SK-N-SH (cell line): ENCODE measurements around the gene PIP4K2C. TPM values are rescaled to one million over a fixed set of nuclear protein-coding genes. Genes with fewer than 3 reads are reported as not detected.
A peak's percentile ranks its signal among the peaks of the same experiment; 100 is the strongest.
"Not testable (repeated sequence)": the region's sequence is repeated elsewhere in the genome, so short reads cannot be mapped to it uniquely, and the experiment has no call there.

Source experiments
- CTCF ChIA-PET: fragments of 300-600, 350-600 bp; formaldehyde crosslinking; extraction: SDS; loops from one replicate; lab custom pipeline; 2021; lab: Yijun Ruan, JAX
- POLR2A ChIA-PET: fragments of 350-600 bp; sonication (Branson Sonifier 250); formaldehyde crosslinking; extraction: SDS; loops from one replicate; lab custom pipeline; 2020; ENCODE audit warnings: antibody characterized with exemption, inconsistent platforms; lab: Yijun Ruan, JAX
- DNase-seq: peaks from one replicate; pipeline ENCODE4 v3.0.0; 2012
- H2AFZ ChIP-seq: fragments of 200-600 bp; sonication (generic); 2 replicates; pipeline ENCODE4 v1.8.1; 2016; ENCODE audit warnings: antibody characterized with exemption, mild to moderate bottlenecking, low read depth
- H3F3A ChIP-seq: fragments of 200-600 bp; sonication (generic); replicated peaks from 2 replicates; pipeline ENCODE3; 2016; ENCODE audit warnings: antibody characterized with exemption, mild to moderate bottlenecking; ENCODE audit not compliant: insufficient read depth
- H3K27ac ChIP-seq, 2 experiments: fragments of 200-500 bp in 1 of 2; fragments of 200-600 bp in 1 of 2; sonication (Bioruptor generic) in 1 of 2; sonication (generic), shearing (Covaris generic) in 1 of 2; 2 replicates each; pipeline versions ENCODE4 v1.5.1 to v1.6.1; 2014 to 2016; ENCODE audit warnings: low read depth in 2 of 2, inconsistent platforms in 1 of 2, low read length in 1 of 2, mild to moderate bottlenecking in 1 of 2, mixed read lengths in 1 of 2
- H3K27me3 ChIP-seq: fragments of 200-600 bp; sonication (generic), shearing (Covaris generic); 2 replicates; pipeline ENCODE4 v1.6.1; 2016; ENCODE audit warnings: mixed run types; ENCODE audit not compliant: insufficient read depth
- H3K36me3 ChIP-seq, 2 experiments: fragments of 200-500 bp in 1 of 2; fragments of 200-600 bp in 1 of 2; sonication (Bioruptor generic) in 1 of 2; sonication (generic) in 1 of 2; replicated peaks in 1 of 2; 2 replicates each; pipeline versions ENCODE3 to v1.5.1; 2014 to 2016; ENCODE audit warnings: low read length in 1 of 2, mild to moderate bottlenecking in 1 of 2; ENCODE audit not compliant: insufficient read depth in 2 of 2, control insufficient read depth in 1 of 2
- H3K4me1 ChIP-seq, 2 experiments: fragments of 200-500 bp in 1 of 2; fragments of 200-600 bp in 1 of 2; sonication (Bioruptor generic) in 1 of 2; sonication (generic), shearing (Covaris generic) in 1 of 2; 2 replicates each; pipeline versions ENCODE4 v1.5.1 to v1.6.1; 2014 to 2016; ENCODE audit warnings: low read depth in 1 of 2, low read length in 1 of 2, mixed run types in 1 of 2; ENCODE audit not compliant: insufficient read depth in 2 of 2, control insufficient read depth in 1 of 2
- H3K4me2 ChIP-seq: fragments of 200-600 bp; sonication (generic), shearing (Covaris generic); 2 replicates; pipeline ENCODE4 v1.6.1; 2017; ENCODE audit warnings: mixed run types
- H3K4me3 ChIP-seq, 2 experiments: fragments of 200-500 bp in 1 of 2; fragments of 200-600 bp in 1 of 2; sonication (Bioruptor generic) in 1 of 2; sonication (generic), shearing (Covaris generic) in 1 of 2; 2 replicates each; pipeline versions ENCODE4 v1.5.1 to v1.8.1; 2014 to 2016; ENCODE audit warnings: low read depth in 2 of 2, inconsistent platforms in 1 of 2, low read length in 1 of 2, mild to moderate bottlenecking in 1 of 2, mixed read lengths in 1 of 2, moderate library complexity in 1 of 2
- H3K79me2 ChIP-seq: fragments of 200-600 bp; sonication (generic); 2 replicates; pipeline ENCODE4 v1.8.1; 2017; ENCODE audit warnings: mild to moderate bottlenecking; ENCODE audit not compliant: insufficient read depth
- H3K9ac ChIP-seq: fragments of 200-600 bp; sonication (generic); 2 replicates; pipeline ENCODE4 v1.6.1; 2017; ENCODE audit warnings: mixed run types
- H3K9me2 ChIP-seq: fragments of 200-600 bp; sonication (generic); 2 replicates; pipeline ENCODE4 v1.6.1; 2017; ENCODE audit warnings: mixed run types
- H3K9me3 ChIP-seq: fragments of 200-600 bp; sonication (generic); 2 replicates; pipeline ENCODE4 v1.6.1; 2017; ENCODE audit warnings: mixed run types, mild to moderate bottlenecking, moderate library complexity
- H4K20me1 ChIP-seq: fragments of 200-600 bp; sonication (generic); 2 replicates; pipeline ENCODE4 v1.6.1; 2017; ENCODE audit warnings: mild to moderate bottlenecking, mixed run types; ENCODE audit not compliant: insufficient read depth
- CHD2 ChIP-seq: fragments of 150-350 bp; IDR thresholded peaks from 2 replicates; pipeline ENCODE4 v1.6.1; 2018; ENCODE audit warnings: low read length; ENCODE audit not compliant: partially characterized antibody
- CTCF ChIP-seq: fragments of 200-600 bp; sonication (generic); IDR thresholded peaks from 2 replicates; pipeline ENCODE4 v1.6.1; 2017; ENCODE audit warnings: antibody characterized with exemption, mild to moderate bottlenecking, moderate library complexity
- EZH2phosphoT487 ChIP-seq: fragments of 200-600 bp; sonication (generic); IDR thresholded peaks from 2 replicates; pipeline ENCODE4 v1.6.1; 2017; ENCODE audit warnings: low read depth, mixed run types, mild to moderate bottlenecking, antibody characterized with exemption, moderate library complexity, borderline replicate concordance
- FOXJ3 ChIP-seq: sonication (generic); formaldehyde crosslinking; IDR thresholded peaks from 2 replicates; pipeline ENCODE4 v1.5.1; 2020; ENCODE audit warnings: mild to moderate bottlenecking, missing genetic modification reagents
- FOXM1 ChIP-seq: IDR thresholded peaks from 2 replicates; pipeline ENCODE4 v1.4.0; 2012; ENCODE audit warnings: low read depth, mild to moderate bottlenecking
- GABPA ChIP-seq: IDR thresholded peaks from 2 replicates; pipeline ENCODE4 v1.4.0; 2012; ENCODE audit warnings: low read depth, mild to moderate bottlenecking
- GATA2 ChIP-seq: sonication (generic); formaldehyde crosslinking; IDR thresholded peaks from 2 replicates; pipeline ENCODE4 v1.5.0; 2020; ENCODE audit warnings: mild to moderate bottlenecking, missing genetic modification reagents
- MAX ChIP-seq: IDR thresholded peaks from 2 replicates; pipeline ENCODE4 v1.4.0; 2012; ENCODE audit warnings: low read depth
- NFIC ChIP-seq: IDR thresholded peaks from 2 replicates; pipeline ENCODE4 v1.4.0; 2012; ENCODE audit warnings: borderline replicate concordance
- PBX3 ChIP-seq: IDR thresholded peaks from 2 replicates; pipeline ENCODE4; 2012
- RXRA ChIP-seq: IDR thresholded peaks from 2 replicates; pipeline ENCODE4 v1.4.0; 2012; ENCODE audit warnings: low read depth, mild to moderate bottlenecking, borderline replicate concordance
- SMC3 ChIP-seq: IDR thresholded peaks from 2 replicates; pipeline ENCODE4 v1.6.1; 2012; ENCODE audit warnings: low read depth, low read length, improper control_type of control experiment
- YY1 ChIP-seq: IDR thresholded peaks from 2 replicates; pipeline ENCODE4 v1.4.0; 2012; ENCODE audit warnings: low read depth, mild to moderate bottlenecking
- WGBS: methylation state at CpG from one replicate; pipeline ENCODE4 v1.1.6; 2017; ENCODE audit warnings: low lambda C conversion rate; 5-methylcytosine and 5-hydroxymethylcytosine counted together
- polyA plus RNA-seq, 3 experiments: library from polyadenylated mRNA; depleted of rRNA; stranded (reverse); fragments of >200 nt; gene quantifications; 2 replicates each; pipeline ENCODE4 v1.2.3, GENCODE V29; 2012
- TF ChIP-seq, protein P1 (sequence below): fragments of 150-350 bp; IDR thresholded peaks from 2 replicates; pipeline ENCODE4 v1.6.1; 2016; ENCODE audit warnings: mild to moderate bottlenecking, low read depth, low read length

The PIP4K2C gene
- polyA plus RNA-seq, 1 of the 3 experiments (the other 2 are of a cell fraction): 34.2 TPM

DNA sequence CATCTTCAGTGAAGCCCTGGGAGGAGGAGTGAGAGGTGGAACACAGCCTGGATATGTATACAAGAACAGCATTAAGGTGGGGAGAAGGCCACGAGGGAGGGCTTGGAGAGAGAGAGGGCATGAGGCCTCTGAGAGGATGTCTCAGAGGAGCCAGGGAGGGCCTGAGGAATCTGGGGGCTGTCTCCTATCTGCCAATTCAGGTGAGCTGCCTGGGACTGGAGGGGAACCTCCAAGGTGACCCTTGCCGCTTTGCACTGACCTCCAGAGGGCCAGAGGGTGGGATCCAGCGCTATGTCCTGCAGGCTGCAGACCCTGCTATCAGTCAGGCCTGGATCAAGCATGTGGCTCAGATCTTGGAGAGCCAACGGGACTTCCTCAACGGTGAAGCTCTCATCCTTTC lies 24.6 kb downstream of the PIP4K2C start (continued):
- no peak for TF ChIP-seq GATA2
- no peak for TF ChIP-seq CHD2
- TF ChIP-seq FOXJ3 (CRISPR knock-in tag): no peak
- TF ChIP-seq, protein P1, sequence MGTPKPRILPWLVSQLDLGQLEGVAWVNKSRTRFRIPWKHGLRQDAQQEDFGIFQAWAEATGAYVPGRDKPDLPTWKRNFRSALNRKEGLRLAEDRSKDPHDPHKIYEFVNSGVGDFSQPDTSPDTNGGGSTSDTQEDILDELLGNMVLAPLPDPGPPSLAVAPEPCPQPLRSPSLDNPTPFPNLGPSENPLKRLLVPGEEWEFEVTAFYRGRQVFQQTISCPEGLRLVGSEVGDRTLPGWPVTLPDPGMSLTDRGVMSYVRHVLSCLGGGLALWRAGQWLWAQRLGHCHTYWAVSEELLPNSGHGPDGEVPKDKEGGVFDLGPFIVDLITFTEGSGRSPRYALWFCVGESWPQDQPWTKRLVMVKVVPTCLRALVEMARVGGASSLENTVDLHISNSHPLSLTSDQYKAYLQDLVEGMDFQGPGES: no peak
- no peak for TF ChIP-seq GABPA
- no peak for TF ChIP-seq FOXM1
- no peak for TF ChIP-seq YY1

- Histone ChIP-seq H4K20me1 (no peaks in the 10 kb centered on the region), H3K27me3 (no peaks in the 10 kb centered on the region), H3K9ac (no peak overlapping the region), H3K79me2 (no peaks in the 10 kb centered on the region), H3K9me3 (no peaks in the 10 kb centered on the region), H3F3A (peaks cover 4% of the 10 kb centered on the region), H3K9me2 (no peaks in the 10 kb centered on the region), H3K4me3 (no peak overlapping the region), H3K36me3 (peaks cover 0 to 32% of the 10 kb centered on the region in 2 experiments), H3K4me2 (no peak overlapping the region), H2AFZ (no peak overlapping the region), H3K27ac (no peak overlapping the region), H3K4me1 (peaks cover 5 to 17% of the 10 kb centered on the region in 2 experiments; a peak in 2 of 4 replicates)
- ChIA-PET POLR2A (interaction anchor here (1.2 kb wide), 1 partner anchor 11 kb away, joined by 4 read pairs; no protein-coding TSS in a partner anchor), CTCF (interaction anchor here (0.5 to 7.4 kb wide), 3 partner anchors 16 to 33 kb away, joined by 4 to 90 read pairs (median 39); partner anchors contain the start of gene B4GALNT1)
- TF ChIP-seq SMC3 (no peak), NFIC (peak; percentile 19; the same call in 1 of the 2 replicates)
- DNase-seq: no peak
- 94% methylated on average over 3 of the region's 3 CpGs for WGBS
These were observed 25.6 kb downstream of the PIP4K2C start for GRCh38 chr12:57616383-57617101.

GRCh38 chr12:57617942-57618341 lies 26.9 kb downstream of the PIP4K2C start:
- Histone ChIP-seq H3K9me2 (no peaks in the 10 kb centered on the region), H3K79me2 (no peaks in the 10 kb centered on the region), H3K4me2 (no peak overlapping the region), H3K27me3 (no peaks in the 10 kb centered on the region), H3K27ac (no peak overlapping the region), H3K4me1 (peaks cover 0 to 13% of the 10 kb centered on the region in 2 experiments; a peak in 1 of 4 replicates), H3K4me3 (no peak overlapping the region), H3K36me3 (peaks cover 0 to 32% of the 10 kb centered on the region in 2 experiments), H3K9me3 (no peaks in the 10 kb centered on the region), H2AFZ (no peak overlapping the region), H4K20me1 (no peaks in the 10 kb centered on the region), H3F3A (peaks cover 4% of the 10 kb centered on the region), H3K9ac (no peak overlapping the region)
- no peak for DNase-seq
- ChIA-PET POLR2A (no interaction called here), CTCF (interaction anchor here (11.0 kb wide), 1 partner anchor 35 kb away, joined by 298 read pairs; no protein-coding TSS in a partner anchor)
- TF ChIP-seq MAX (no peak), RXRA (no peak), PBX3 (no peak), CTCF (no peak), EZH2phosphoT487 (no peak)
- 83% methylated on average over 10 of the region's 11 CpGs for WGBS

DNA sequence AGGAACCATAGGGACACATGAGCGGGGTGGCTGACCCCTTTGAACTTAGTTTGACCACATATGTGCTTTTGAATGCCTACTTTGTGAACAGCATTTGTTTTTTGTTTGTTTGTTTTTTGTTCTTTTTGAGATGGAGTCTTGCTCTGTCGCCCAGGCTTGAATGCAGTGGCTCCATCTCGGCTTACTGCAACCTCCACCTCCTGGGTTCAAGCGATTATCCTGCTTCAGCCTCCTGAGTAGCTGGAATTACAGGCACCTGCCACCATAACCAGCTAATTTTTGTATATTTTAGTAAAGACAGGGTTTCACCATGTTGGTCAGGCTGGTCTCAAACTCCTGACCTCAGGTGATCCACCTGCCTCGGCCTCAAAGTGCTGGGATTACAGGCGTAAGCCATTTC lies 27.4 kb downstream of the PIP4K2C start:
- H3K9me2 ChIP-seq, H3K9me3 ChIP-seq, DNase-seq, POLR2A ChIA-PET, H2AFZ ChIP-seq, H4K20me1 ChIP-seq, H3K27me3 ChIP-seq, H3K79me2 ChIP-seq, H3F3A ChIP-seq, H3K4me3 ChIP-seq, H3K27ac ChIP-seq, H3K4me2 ChIP-seq, H3K9ac ChIP-seq: not testable (repeated sequence)
- peaks cover 0 to 11% of the 10 kb centered on the region in 2 experiments; a peak in 1 of 4 replicates for H3K4me1 ChIP-seq
- H3K36me3 ChIP-seq: peaks cover 0 to 29% of the 10 kb centered on the region in 2 experiments
- CTCF ChIA-PET: interaction anchor here (5.9 to 11.0 kb wide), 2 partner anchors 14 to 36 kb away, joined by 80 to 298 read pairs; partner anchors contain the start of gene B4GALNT1
- WGBS: 96% methylated on average over 6 of the region's 6 CpGs
